B cell (primary cell): ENCODE results near the gene G0S2. TPM values are rescaled to one million over a fixed set of nuclear protein-coding genes. Genes with fewer than 3 reads are reported as not detected.

Source experiments
- ATAC-seq: fragments of 200-7000 bp; cut with Tn5 transposase; one replicate; pipeline ENCODE4 v1.10.0; 2021; ENCODE audit warnings: low read depth, mild to moderate bottlenecking, moderate number of reproducible peaks, moderate library complexity
- CTCF ChIA-PET: fragments of 350-600 bp; sonication (Branson Sonifier 250); formaldehyde crosslinking; loops from one replicate; lab custom pipeline; 2021; ENCODE audit warnings: antibody characterized with exemption, inconsistent platforms; lab: Charles Lee
- POLR2A ChIA-PET: fragments of 350-600 bp; sonication (Branson Sonifier 250); formaldehyde crosslinking; loops from one replicate; lab custom pipeline; 2021; ENCODE audit warnings: antibody characterized with exemption; lab: Charles Lee
- DNase-seq: peaks from one replicate; pipeline ENCODE4 v3.0.0; 2013
- H2AFZ ChIP-seq: 2 replicates; pipeline ENCODE4 v1.6.1; 2012; ENCODE audit warnings: mild to moderate bottlenecking, low read depth, low read length; ENCODE audit not compliant: insufficient read depth, poor library complexity, severe bottlenecking
- H3K27ac ChIP-seq, 2 donors: 1 replicate in 1 of 2; 2 replicates in 1 of 2; pipeline ENCODE4 v1.5.1; 2012 to 2013; ENCODE audit warnings: low read length in 2 of 2, mild to moderate bottlenecking in 2 of 2, moderate library complexity in 1 of 2
- H3K27me3 ChIP-seq, 4 experiments: fragments of 200-600 bp in 1 of 4; sonication (generic) in 1 of 4; replicated peaks in 1 of 4; 1 replicate in 2 of 4; 2 replicates in 2 of 4; pipeline versions ENCODE4 v1.6.1 to v1.7.0; 2013 to 2016; ENCODE audit warnings: low read length in 3 of 4, mild to moderate bottlenecking in 2 of 4, mixed read lengths in 1 of 4, moderate library complexity in 1 of 4; ENCODE audit not compliant: insufficient read depth in 4 of 4, control insufficient read depth in 3 of 4; ENCODE audit errors: control extremely low read depth in 1 of 4
- H3K36me3 ChIP-seq, 2 experiments: replicated peaks in 1 of 2; 1 replicate in 1 of 2; 2 replicates in 1 of 2; pipeline versions ENCODE4 v1.6.1 to v1.7.1; 2013; ENCODE audit warnings: low read length in 1 of 2; ENCODE audit not compliant: insufficient read depth in 2 of 2, control insufficient read depth in 1 of 2; ENCODE audit errors: control extremely low read depth in 1 of 2, extremely low read depth in 1 of 2
- H3K4me1 ChIP-seq, 2 donors: fragments of 200-600 bp in 1 of 2; sonication (generic) in 1 of 2; 1 replicate in 1 of 2; 2 replicates in 1 of 2; pipeline versions ENCODE4 v1.5.1 to v1.6.1; 2013 to 2017; ENCODE audit warnings: low read length in 2 of 2; ENCODE audit not compliant: control insufficient read depth in 2 of 2, insufficient read depth in 2 of 2
- H3K4me2 ChIP-seq: replicated peaks from 2 replicates; pipeline ENCODE3; 2012; ENCODE audit warnings: mild to moderate bottlenecking, low read depth, low read length; ENCODE audit not compliant: poor library complexity, severe bottlenecking
- H3K4me3 ChIP-seq, 5 experiments: fragments of 200-600 bp in 1 of 5; sonication (generic) in 1 of 5; 1 replicate in 3 of 5; 2 replicates in 2 of 5; pipeline versions ENCODE4 v1.5.1 to v1.7.0; 2011 to 2016; ENCODE audit warnings: low read length in 4 of 5, mild to moderate bottlenecking in 4 of 5, low read depth in 2 of 5, control low read depth in 1 of 5, moderate library complexity in 1 of 5; ENCODE audit not compliant: insufficient read depth in 1 of 5; ENCODE audit errors: control extremely low read depth in 1 of 5, extremely low read depth in 1 of 5
- H3K79me2 ChIP-seq: fragments of 200-600 bp; sonication (generic); one replicate; pipeline ENCODE4 v1.6.0; 2016; ENCODE audit warnings: low read length; ENCODE audit not compliant: control insufficient read depth, insufficient read depth
- H3K9ac ChIP-seq: fragments of 200-600 bp; sonication (generic); 2 replicates; pipeline ENCODE4 v1.6.1; 2017; ENCODE audit warnings: mild to moderate bottlenecking, low read length, moderate library complexity
- H3K9me3 ChIP-seq, 3 donors: one replicate each; pipeline versions ENCODE4 v1.6.1 to v1.7.1; 2013; ENCODE audit warnings: low read length in 2 of 3; ENCODE audit not compliant: control insufficient read depth in 2 of 3, insufficient read depth in 1 of 3; ENCODE audit errors: control extremely low read depth in 1 of 3
- H4K20me1 ChIP-seq: 2 replicates; pipeline ENCODE4 v1.6.0; 2012; ENCODE audit warnings: mild to moderate bottlenecking, low read length; ENCODE audit not compliant: insufficient read depth, control insufficient read depth, poor library complexity, severe bottlenecking
- H3K27ac Mint-ChIP-seq: one replicate; pipeline ENCODE4 v1.8.0; 2021; ENCODE audit warnings: mixed read lengths
- H3K27me3 Mint-ChIP-seq: one replicate; pipeline ENCODE4 v1.8.0; 2021; ENCODE audit warnings: mixed read lengths
- H3K4me1 Mint-ChIP-seq: one replicate; pipeline ENCODE4 v1.8.0; 2021; ENCODE audit warnings: mixed read lengths
- H3K4me3 Mint-ChIP-seq: one replicate; pipeline ENCODE4 v1.8.0; 2021; ENCODE audit warnings: mixed read lengths
- H3K9me3 Mint-ChIP-seq: one replicate; pipeline ENCODE4 v1.8.0; 2022; ENCODE audit warnings: mixed read lengths; ENCODE audit not compliant: insufficient read depth
- EZH2 ChIP-seq: IDR thresholded peaks from 2 replicates; pipeline ENCODE4 v1.6.1; 2012; ENCODE audit warnings: borderline replicate concordance, low read depth, mild to moderate bottlenecking, moderate library complexity, low read length; ENCODE audit not compliant: insufficient read depth, poor library complexity, severe bottlenecking
- WGBS: methylation state at CpG from one replicate; pipeline ENCODE4 v1.1.5; 2013; ENCODE audit warnings: missing lambda C conversion rate; ENCODE audit not compliant: insufficient coverage; 5-methylcytosine and 5-hydroxymethylcytosine counted together
- intact Hi-C: fragments of 100-400 bp; cut with micrococcal nuclease; formaldehyde crosslinking; loops from one replicate; pipeline ENCODE4 v1.10.0; 2022
- polyA plus RNA-seq: library from polyadenylated mRNA; depleted of rRNA; stranded (reverse); fragments of >200 nt; gene quantifications from 2 replicates; pipeline ENCODE4 v1.2.3, GENCODE V29; 2012
- total RNA-seq, 2 donors: library from RNA; stranded (reverse); fragments of 120-200 nt in 1 of 2; gene quantifications; 1 replicate in 1 of 2; 2 replicates in 1 of 2; pipeline versions ENCODE4 v1.2.3 to v1.2.4, GENCODE V29; 2013 to 2022
- TF ChIP-seq, protein P1 (sequence below): fragments of 200-600 bp; IDR thresholded peaks from one replicate; pipeline ENCODE4 v1.8.0; 2022; ENCODE audit warnings: antibody characterized with exemption, mild to moderate bottlenecking

Gene G0S2
- total and polyA plus RNA-seq, 2 donors (not counting 1 experiment from before 2014, with no cell fraction given), result 6.2 TPM; not detected in 1

DNA sequence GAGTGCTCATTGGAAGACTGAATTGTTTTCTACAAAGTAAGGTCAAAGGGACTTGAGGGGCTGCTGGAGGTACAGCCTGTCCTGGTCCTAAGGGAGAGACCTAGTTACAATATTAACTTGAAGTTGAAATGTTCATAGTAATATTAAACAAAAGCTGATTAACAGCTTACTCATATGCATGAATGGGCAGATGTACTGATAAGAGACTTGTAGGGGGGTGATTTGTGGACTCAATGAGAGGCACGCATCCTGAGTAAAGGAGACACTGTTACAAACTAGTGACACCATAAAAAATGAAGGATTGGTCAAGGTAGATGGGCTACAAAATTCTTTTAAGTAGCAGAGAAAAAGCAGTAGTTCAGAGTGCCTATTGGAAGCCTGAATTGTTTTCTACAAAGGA is 32.1 kb downstream of the G0S2 start:
- ChIA-PET POLR2A (no interaction called here), CTCF (no interaction called here)
- TF ChIP-seq, protein P1, sequence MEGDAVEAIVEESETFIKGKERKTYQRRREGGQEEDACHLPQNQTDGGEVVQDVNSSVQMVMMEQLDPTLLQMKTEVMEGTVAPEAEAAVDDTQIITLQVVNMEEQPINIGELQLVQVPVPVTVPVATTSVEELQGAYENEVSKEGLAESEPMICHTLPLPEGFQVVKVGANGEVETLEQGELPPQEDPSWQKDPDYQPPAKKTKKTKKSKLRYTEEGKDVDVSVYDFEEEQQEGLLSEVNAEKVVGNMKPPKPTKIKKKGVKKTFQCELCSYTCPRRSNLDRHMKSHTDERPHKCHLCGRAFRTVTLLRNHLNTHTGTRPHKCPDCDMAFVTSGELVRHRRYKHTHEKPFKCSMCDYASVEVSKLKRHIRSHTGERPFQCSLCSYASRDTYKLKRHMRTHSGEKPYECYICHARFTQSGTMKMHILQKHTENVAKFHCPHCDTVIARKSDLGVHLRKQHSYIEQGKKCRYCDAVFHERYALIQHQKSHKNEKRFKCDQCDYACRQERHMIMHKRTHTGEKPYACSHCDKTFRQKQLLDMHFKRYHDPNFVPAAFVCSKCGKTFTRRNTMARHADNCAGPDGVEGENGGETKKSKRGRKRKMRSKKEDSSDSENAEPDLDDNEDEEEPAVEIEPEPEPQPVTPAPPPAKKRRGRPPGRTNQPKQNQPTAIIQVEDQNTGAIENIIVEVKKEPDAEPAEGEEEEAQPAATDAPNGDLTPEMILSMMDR, result no peak
- no peak for TF ChIP-seq EZH2
- Histone ChIP-seq H4K20me1 (no peaks in the 10 kb centered on the region), H3K27me3 (peaks cover 0 to 2% (median 0%) of the 10 kb centered on the region in 4 experiments), H3K9ac (no peak overlapping the region), H3K79me2 (no peaks in the 10 kb centered on the region), H3K27ac (no peak overlapping the region), H2AFZ (no peak overlapping the region), H3K9me3 (no peaks in the 10 kb centered on the region), H3K4me1 (peaks cover 6 to 10% of the 10 kb centered on the region in 2 donors), H3K4me3 (no peak overlapping the region), H3K36me3 (no peaks in the 10 kb centered on the region), H3K4me2 (no peak overlapping the region)
- Mint-ChIP-seq H3K27me3 (peaks cover 11% of the 10 kb centered on the region), H3K27ac (no peak overlapping the region), H3K4me3 (no peak overlapping the region), H3K4me1 (peaks cover 10% of the 10 kb centered on the region), H3K9me3 (no peaks in the 10 kb centered on the region)
- ATAC-seq (no peak), DNase-seq (no peak)
- intact Hi-C loops, result no loop called here
- WGBS, result no CpG with 5 or more reads among the region's 1 CpG

- Histone ChIP-seq H3K36me3 (no peaks in the 10 kb centered on the region), H2AFZ (no peak overlapping the region), H3K27ac (no peak overlapping the region), H3K4me1 (peaks cover 6 to 9% of the 10 kb centered on the region in 2 donors), H3K27me3 (peaks cover 0 to 2% (median 0%) of the 10 kb centered on the region in 4 experiments), H4K20me1 (no peaks in the 10 kb centered on the region), H3K9ac (no peak overlapping the region), H3K79me2 (no peaks in the 10 kb centered on the region), H3K4me2 (no peak overlapping the region), H3K4me3 (no peak overlapping the region), H3K9me3 (no peaks in the 10 kb centered on the region)
- intact Hi-C loops, result no loop called here
- Mint-ChIP-seq H3K27me3 (peaks cover 11% of the 10 kb centered on the region), H3K4me1 (peaks cover 10% of the 10 kb centered on the region), H3K27ac (no peak overlapping the region), H3K9me3 (no peaks in the 10 kb centered on the region), H3K4me3 (no peak overlapping the region)
- ATAC-seq (no peak), DNase-seq (no peak)
- ChIA-PET CTCF (no interaction called here), POLR2A (no interaction called here)
- no peak for TF ChIP-seq EZH2
- TF ChIP-seq, protein P1, result no peak
- no CpG with 5 or more reads among the region's 4 CpGs for WGBS
Measured at GRCh38 chr1:209708297-209708696, 33.1 kb downstream of the G0S2 start.
